Measurements from ENCODE around the gene ZNF223. TPM values are rescaled to one million over a fixed set of nuclear protein-coding genes. Genes with fewer than 3 reads are reported as not detected.

The ZNF223 gene
- total RNA-seq (1 to 10 TPM; 3.7 to 9.9 (median 6.3) TPM), polyA plus RNA-seq (1 to 10 TPM; 2.7 to 2.9 (median 2.9) TPM)
- long read RNA-seq, donor 1, partial matches to known transcripts = 0 of 2 reads
- long read RNA-seq, donor 1, other reads (novel, unspliced or antisense) = 0 of 2 reads
- long read RNA-seq, donor 2, partial matches to known transcripts = 0 of 1 reads
- long read RNA-seq, donor 2, other reads (novel, unspliced or antisense) = 0 of 1 reads

DNA sequence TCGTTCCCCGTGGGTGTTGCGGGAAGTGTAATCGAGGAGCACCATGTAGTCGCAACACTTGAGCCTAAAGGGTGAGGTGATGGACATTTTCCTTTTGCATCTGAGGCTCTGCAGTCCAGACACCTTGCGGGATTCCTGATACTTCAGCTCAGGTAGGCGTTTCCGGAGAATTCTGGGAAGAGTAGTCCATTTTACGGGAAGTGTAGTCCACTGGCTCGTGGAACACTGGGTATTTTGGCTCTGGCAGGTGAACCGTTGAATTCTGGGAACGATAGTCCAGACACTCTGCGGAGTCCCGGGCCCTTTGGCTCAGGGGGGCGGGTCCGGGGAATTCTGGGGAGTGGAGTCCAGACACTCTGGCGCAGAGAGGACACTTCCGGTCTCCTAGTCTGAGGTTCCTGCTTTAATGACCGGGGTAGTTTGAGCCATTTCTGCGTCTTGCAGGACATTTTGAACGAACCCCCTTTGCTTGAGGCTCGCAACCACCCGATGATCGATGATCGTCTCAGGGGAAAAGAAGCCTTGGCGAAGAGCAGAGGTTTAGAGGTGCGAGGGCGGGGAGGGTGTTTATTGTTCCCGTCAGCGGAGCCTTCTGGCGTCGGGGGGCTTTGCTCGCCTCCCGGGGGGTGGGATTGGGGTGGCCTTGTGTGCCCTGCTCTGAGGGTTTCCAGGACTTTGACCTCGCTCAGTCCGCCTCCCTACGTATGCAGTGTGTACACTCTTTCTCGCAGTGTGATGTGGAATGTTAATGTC is at the start of gene ZNF223:
Gene ZNF223, plus strand, starts transcription at position 387 of the 753 bp plus-strand sequence. CDS start 3,141 bp downstream, outside the sequence.
- peaks cover 0 to 21% (median 13%) of the 10 kb centered on the region in 6 donors for H3K36me3 ChIP-seq
- peaks cover 0 to 8% (median 0%) of the 10 kb centered on the region in 7 donors for H3K27me3 ChIP-seq (replicated peaks in 1 of 7)
- no peak for TF ChIP-seq POLR2A (IDR thresholded peaks at IDR 0.05)
- peak in 2 of 3 donors; percentile 85 to 86 for TF ChIP-seq POLR2AphosphoS5 (IDR thresholded peaks at IDR 0.05)
- H3K9me3 ChIP-seq = peaks cover 0 to 34% (median 14%) of the 10 kb centered on the region in 8 donors
- WGBS, 5 donors = 0 to 4% (median 4%) methylated on average over 36 to 38 of the region's 38 CpGs
- intact Hi-C loops (cut with DNase I; ENCODE audit: low total_unique reads) = no loop called here
- peak; percentile 94 for DNase-seq
- peaks cover 7 to 26% (median 17%) of the 10 kb centered on the region in 6 donors for H3K4me1 ChIP-seq
- peak within 1 kb of the TSS; percentile 52 to 82 (median 66) for H3K4me3 ChIP-seq
- H3K27ac ChIP-seq = peak within 1 kb of the TSS; percentile 54 to 82 (median 70)

DNA sequence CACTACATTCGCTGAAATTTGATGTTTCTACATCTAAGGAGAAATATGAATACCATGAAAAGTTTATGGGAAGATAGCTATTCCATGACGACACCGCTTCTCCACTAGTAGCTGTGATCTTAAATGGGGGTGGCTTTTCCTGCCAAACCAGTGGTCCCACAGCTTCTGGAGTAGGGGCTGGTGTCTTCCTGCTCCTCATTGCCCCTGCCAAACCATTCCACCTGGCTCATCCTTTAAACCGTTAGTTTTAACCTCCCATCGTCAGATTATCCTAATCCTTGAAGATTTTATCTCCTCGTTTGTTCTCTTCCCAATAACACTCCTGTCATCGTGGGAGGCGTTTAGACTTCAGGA is 49.6 kb upstream of the ZNF223 start:
- Histone ChIP-seq H3K4me3 (peak overlapping the region; percentile 62 to 92 (median 84)), H3K27ac (peak overlapping the region; percentile 74 to 92 (median 82)), H3K4me1 (peaks cover 8 to 42% (median 20%) of the 10 kb centered on the region in 6 donors), H3K9me3 (peaks cover 0 to 56% (median 45%) of the 10 kb centered on the region in 8 donors), H3K27me3 (replicated peaks in 1 of 7) (no peaks in the 10 kb centered on the region), H3K36me3 (peaks cover 0 to 30% (median 13%) of the 10 kb centered on the region in 6 donors)
- intact Hi-C loops (cut with DNase I; ENCODE audit: low total_unique reads) = loop anchor here (10.0 kb wide), 1 partner anchor 93 kb away; the partner anchor contains the start of gene ZNF224
- no peak for TF ChIP-seq POLR2AphosphoS5 (IDR thresholded peaks at IDR 0.05)
- TF ChIP-seq POLR2A (IDR thresholded peaks at IDR 0.05) = no peak
- TF ChIP-seq, protein P1, sequence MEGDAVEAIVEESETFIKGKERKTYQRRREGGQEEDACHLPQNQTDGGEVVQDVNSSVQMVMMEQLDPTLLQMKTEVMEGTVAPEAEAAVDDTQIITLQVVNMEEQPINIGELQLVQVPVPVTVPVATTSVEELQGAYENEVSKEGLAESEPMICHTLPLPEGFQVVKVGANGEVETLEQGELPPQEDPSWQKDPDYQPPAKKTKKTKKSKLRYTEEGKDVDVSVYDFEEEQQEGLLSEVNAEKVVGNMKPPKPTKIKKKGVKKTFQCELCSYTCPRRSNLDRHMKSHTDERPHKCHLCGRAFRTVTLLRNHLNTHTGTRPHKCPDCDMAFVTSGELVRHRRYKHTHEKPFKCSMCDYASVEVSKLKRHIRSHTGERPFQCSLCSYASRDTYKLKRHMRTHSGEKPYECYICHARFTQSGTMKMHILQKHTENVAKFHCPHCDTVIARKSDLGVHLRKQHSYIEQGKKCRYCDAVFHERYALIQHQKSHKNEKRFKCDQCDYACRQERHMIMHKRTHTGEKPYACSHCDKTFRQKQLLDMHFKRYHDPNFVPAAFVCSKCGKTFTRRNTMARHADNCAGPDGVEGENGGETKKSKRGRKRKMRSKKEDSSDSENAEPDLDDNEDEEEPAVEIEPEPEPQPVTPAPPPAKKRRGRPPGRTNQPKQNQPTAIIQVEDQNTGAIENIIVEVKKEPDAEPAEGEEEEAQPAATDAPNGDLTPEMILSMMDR (IDR thresholded peaks at IDR 0.05 in 8 of 11, conservative IDR thresholded peaks at IDR 0.05 in 3 of 11) = no peak
- 14 to 20% (median 15%) methylated on average over 8 of the region's 8 CpGs for WGBS, 5 donors
- DNase-seq = no peak

DNA sequence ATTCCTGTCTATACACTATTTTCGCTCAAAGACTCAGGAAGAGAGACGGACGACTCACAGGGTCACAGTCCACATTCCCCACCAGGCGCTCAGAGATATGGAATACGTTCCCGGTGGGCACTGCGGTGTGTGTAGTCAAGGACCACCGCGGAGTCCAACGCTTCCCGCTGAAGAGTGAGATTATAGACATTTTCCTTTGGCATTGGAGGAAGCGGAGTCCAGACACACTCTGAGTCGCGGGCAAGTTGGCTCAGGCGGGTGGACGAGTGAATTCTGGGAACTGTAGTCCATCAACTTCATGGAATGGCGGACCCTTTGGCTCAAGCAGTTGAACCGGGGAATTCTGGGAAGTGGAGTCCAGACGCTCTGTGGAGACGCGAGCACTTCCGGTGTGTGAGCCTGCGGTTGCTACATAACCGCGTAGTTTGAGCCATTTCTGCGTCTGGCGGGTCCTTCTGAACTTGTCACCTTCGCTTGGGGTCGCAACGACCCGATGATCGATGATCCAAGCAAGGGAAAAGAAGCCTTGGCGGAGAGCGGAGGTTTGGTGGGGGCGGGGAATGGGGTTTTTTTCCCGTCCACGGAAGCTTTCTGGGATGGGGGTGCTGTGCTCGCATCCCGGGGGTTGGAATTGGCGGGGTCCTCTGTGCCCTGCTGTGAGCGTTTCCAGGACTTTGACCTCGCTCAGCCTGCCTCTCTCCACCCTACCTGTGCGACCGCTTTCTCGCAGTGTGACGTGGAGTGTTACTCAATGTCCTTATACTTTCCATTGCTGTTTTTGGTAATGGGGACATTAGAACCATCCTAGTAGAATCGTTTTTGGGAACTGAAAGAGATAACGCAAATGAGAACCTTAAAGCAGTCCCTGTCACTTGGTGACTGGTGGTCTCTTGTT is 49.0 kb upstream of the ZNF223 start, which contains the start of gene ZNF230:
Gene ZNF230, plus strand, starts transcription at position 392 of the 895 bp plus-strand sequence. CDS start 4,122 bp downstream, outside the sequence.
- peak; percentile 95 for DNase-seq
- Histone ChIP-seq H3K27me3 (replicated peaks in 1 of 7) (no peaks in the 10 kb centered on the region), H3K36me3 (peaks cover 0 to 30% (median 16%) of the 10 kb centered on the region in 6 donors), H3K9me3 (peaks cover 0 to 56% (median 45%) of the 10 kb centered on the region in 8 donors), H3K27ac (peak within 1 kb of the TSS; percentile 74 to 92 (median 82)), H3K4me3 (peak within 1 kb of the TSS; percentile 62 to 92 (median 84)), H3K4me1 (peaks cover 8 to 42% (median 20%) of the 10 kb centered on the region in 6 donors)
- TF ChIP-seq POLR2AphosphoS5 (IDR thresholded peaks at IDR 0.05) (peak; percentile 67 to 89 (median 84)), POLR2A (IDR thresholded peaks at IDR 0.05) (no peak)
- TF ChIP-seq, protein P1 (IDR thresholded peaks at IDR 0.05 in 8 of 11, conservative IDR thresholded peaks at IDR 0.05 in 3 of 11) = no peak
- WGBS, 5 donors = 0 to 1% (median 1%) methylated on average over 37 to 48 of the region's 48 CpGs
- intact Hi-C loops (cut with DNase I; ENCODE audit: low total_unique reads) = loop anchor here (10.0 kb wide), 1 partner anchor 92 kb away; the partner anchor contains the start of gene ZNF224

Data from spleen (tissue), 13 donors.